Loucy (cell line): ENCODE measurements around the gene MBD5.

Experiments used
- H2AFZ ChIP-seq: fragments of 200-600 bp; sonication (generic); 2 replicates; pipeline ENCODE4 v1.6.0; 2016; ENCODE audit warnings: antibody characterized with exemption, mild to moderate bottlenecking, low read length, moderate library complexity
- H3F3A ChIP-seq: fragments of 200-600 bp; 2 replicates; pipeline ENCODE4 v1.6.0; 2016; ENCODE audit warnings: antibody characterized with exemption, low read depth, mild to moderate bottlenecking
- H3K27me3 ChIP-seq: fragments of 200-600 bp; sonication (generic); 2 replicates; pipeline ENCODE4 v1.6.1; 2014; ENCODE audit warnings: low read length, mild to moderate bottlenecking; ENCODE audit not compliant: insufficient read depth, poor library complexity, severe bottlenecking
- H3K36me3 ChIP-seq: fragments of 200-600 bp; sonication (generic); 2 replicates; pipeline ENCODE4 v1.6.1; 2016; ENCODE audit warnings: low read length; ENCODE audit not compliant: insufficient read depth
- H3K4me1 ChIP-seq: fragments of 200-600 bp; sonication (generic); 2 replicates; pipeline ENCODE4 v1.5.1; 2014; ENCODE audit warnings: low read length, mild to moderate bottlenecking; ENCODE audit not compliant: insufficient read depth, poor library complexity, severe bottlenecking
- H3K4me2 ChIP-seq: fragments of 200-600 bp; sonication (generic); 2 replicates; pipeline ENCODE4 v1.6.0; 2014; ENCODE audit warnings: antibody characterized with exemption, low read length, low read depth, mild to moderate bottlenecking; ENCODE audit not compliant: poor library complexity, severe bottlenecking
- H3K4me3 ChIP-seq: fragments of 200-600 bp; sonication (generic); 2 replicates; pipeline ENCODE4 v1.5.1; 2014; ENCODE audit warnings: low read length, mild to moderate bottlenecking, mixed read lengths; ENCODE audit not compliant: poor library complexity, severe bottlenecking
- H3K79me2 ChIP-seq: fragments of 200-600 bp; sonication (generic); 2 replicates; pipeline ENCODE4 v1.6.1; 2014; ENCODE audit warnings: low read length; ENCODE audit not compliant: insufficient read depth
- H3K9ac ChIP-seq: fragments of 200-600 bp; sonication (generic); 2 replicates; pipeline ENCODE4 v1.6.0; 2014; ENCODE audit warnings: mild to moderate bottlenecking, low read depth, low read length, moderate library complexity; ENCODE audit not compliant: poor library complexity, severe bottlenecking
- H3K9me2 ChIP-seq: fragments of 200-600 bp; sonication (generic); replicated peaks from 2 replicates; pipeline ENCODE4 v1.6.1; 2016; ENCODE audit warnings: low read depth, low read length, mixed read lengths
- H3K9me3 ChIP-seq: fragments of 200-600 bp; sonication (generic); 2 replicates; pipeline ENCODE4 v1.6.1; 2014; ENCODE audit warnings: mild to moderate bottlenecking, antibody characterized with exemption, low read length, low read depth; ENCODE audit not compliant: insufficient read depth
- H4K20me1 ChIP-seq: fragments of 200-600 bp; sonication (generic); 2 replicates; pipeline ENCODE4 v1.6.0; 2014; ENCODE audit warnings: antibody characterized with exemption, low read length, mild to moderate bottlenecking; ENCODE audit not compliant: insufficient read depth, poor library complexity, severe bottlenecking
- EZH2phosphoT487 ChIP-seq: fragments of 200-600 bp; IDR thresholded peaks from 2 replicates; pipeline ENCODE4 v1.6.1; 2018; ENCODE audit warnings: antibody characterized with exemption, mild to moderate bottlenecking, moderate library complexity, borderline replicate concordance
- TF ChIP-seq, protein P1 (sequence below): fragments of 200-600 bp; sonication (generic); conservative IDR thresholded peaks from 2 replicates; pipeline ENCODE4 v1.5.1; 2014; ENCODE audit warnings: mild to moderate bottlenecking, antibody characterized with exemption, low read length

The MBD5 gene

DNA sequence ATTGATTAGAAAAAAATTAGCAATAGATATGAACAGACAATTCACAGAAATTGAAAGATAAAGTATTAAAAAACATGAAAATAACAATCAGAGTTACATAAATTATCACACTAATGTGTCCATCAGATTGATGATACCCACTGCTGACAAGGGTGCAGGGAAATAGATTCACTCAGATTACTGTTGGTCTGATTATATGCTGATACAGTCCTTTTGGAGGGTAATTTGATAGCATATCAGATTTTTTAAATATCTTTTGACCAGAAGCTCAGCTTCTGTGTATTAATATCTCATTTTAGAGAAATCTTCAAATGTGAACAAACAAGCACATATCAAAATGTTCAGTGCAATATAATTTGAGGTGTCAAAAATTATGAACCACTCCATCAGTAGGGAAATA is 465.8 kb downstream of the MBD5 start:
- H3K4me2 ChIP-seq = no peak overlapping the region
- H3K79me2 ChIP-seq = no peaks in the 10 kb centered on the region
- no peaks in the 10 kb centered on the region for H3K27me3 ChIP-seq
- no peaks in the 10 kb centered on the region for H3K9me3 ChIP-seq
- H3K9ac ChIP-seq = no peak overlapping the region
- no peaks in the 10 kb centered on the region for H3K36me3 ChIP-seq
- H3K4me3 ChIP-seq = no peak overlapping the region
- peaks cover 8% of the 10 kb centered on the region for H3K4me1 ChIP-seq
- H2AFZ ChIP-seq = no peak overlapping the region
- no peaks in the 10 kb centered on the region for H3F3A ChIP-seq
- H3K9me2 ChIP-seq = no peaks in the 10 kb centered on the region
- no peaks in the 10 kb centered on the region for H4K20me1 ChIP-seq
- TF ChIP-seq, protein P1, sequence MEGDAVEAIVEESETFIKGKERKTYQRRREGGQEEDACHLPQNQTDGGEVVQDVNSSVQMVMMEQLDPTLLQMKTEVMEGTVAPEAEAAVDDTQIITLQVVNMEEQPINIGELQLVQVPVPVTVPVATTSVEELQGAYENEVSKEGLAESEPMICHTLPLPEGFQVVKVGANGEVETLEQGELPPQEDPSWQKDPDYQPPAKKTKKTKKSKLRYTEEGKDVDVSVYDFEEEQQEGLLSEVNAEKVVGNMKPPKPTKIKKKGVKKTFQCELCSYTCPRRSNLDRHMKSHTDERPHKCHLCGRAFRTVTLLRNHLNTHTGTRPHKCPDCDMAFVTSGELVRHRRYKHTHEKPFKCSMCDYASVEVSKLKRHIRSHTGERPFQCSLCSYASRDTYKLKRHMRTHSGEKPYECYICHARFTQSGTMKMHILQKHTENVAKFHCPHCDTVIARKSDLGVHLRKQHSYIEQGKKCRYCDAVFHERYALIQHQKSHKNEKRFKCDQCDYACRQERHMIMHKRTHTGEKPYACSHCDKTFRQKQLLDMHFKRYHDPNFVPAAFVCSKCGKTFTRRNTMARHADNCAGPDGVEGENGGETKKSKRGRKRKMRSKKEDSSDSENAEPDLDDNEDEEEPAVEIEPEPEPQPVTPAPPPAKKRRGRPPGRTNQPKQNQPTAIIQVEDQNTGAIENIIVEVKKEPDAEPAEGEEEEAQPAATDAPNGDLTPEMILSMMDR = no peak
- TF ChIP-seq EZH2phosphoT487 = no peak

DNA sequence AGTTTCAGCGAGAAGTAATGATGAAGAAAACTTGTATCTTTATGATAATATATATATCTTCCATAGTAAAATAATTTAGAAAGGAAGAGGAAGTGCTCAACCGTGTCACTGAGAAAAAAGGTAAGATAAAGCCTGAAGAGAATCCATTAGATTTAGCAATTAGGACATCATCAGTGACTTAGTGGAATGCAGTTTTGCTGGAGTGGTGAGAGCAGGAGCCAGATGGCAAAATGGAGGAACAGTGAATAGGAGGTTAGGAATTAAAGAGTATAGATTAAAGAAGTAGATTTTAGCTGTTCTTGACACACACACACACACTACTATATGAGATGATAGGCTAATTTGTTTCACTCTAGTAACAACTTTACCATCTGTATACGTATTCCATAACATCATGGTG is 466.5 kb downstream of the MBD5 start:
- Histone ChIP-seq H3K4me3 (no peak overlapping the region), H3F3A (no peaks in the 10 kb centered on the region), H4K20me1 (no peaks in the 10 kb centered on the region), H3K9me2 (no peaks in the 10 kb centered on the region), H3K9me3 (no peaks in the 10 kb centered on the region), H3K79me2 (no peaks in the 10 kb centered on the region), H3K9ac (no peak overlapping the region), H3K4me2 (no peak overlapping the region), H3K4me1 (peaks cover 11% of the 10 kb centered on the region), H3K27me3 (no peaks in the 10 kb centered on the region), H3K36me3 (no peaks in the 10 kb centered on the region), H2AFZ (no peak overlapping the region)
- TF ChIP-seq, protein P1 = no peak
- no peak for TF ChIP-seq EZH2phosphoT487

DNA sequence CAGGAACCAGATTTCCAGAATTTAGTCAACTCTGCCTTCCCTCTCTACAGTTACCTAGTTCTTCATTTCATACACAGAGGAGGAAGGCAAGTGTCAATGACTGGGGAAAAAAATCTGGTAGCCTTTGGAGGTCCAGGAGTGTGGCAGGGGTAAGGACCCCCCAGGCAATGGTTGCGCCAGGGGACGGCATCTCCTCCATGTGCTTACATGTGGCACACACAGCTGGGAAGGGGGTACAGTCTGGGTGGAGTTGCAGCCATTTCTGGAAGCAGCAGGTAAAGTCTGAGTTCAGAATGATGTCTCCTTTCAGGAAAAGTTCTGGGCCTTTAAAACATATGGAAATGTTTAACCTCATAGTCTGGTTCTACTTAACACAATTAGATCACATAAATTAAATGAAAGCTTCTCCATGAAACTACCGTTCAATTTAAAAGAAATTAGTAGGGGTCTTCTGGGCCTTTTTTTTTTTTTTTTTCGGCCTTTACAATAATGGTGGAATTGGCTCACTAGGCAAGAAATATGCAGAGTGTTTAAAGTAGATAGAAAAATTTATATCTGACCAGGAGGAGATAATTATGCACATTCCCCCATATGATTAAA is 470.0 kb downstream of the MBD5 start:
- H3K9me2 ChIP-seq = no peaks in the 10 kb centered on the region
- no peak overlapping the region for H2AFZ ChIP-seq
- H4K20me1 ChIP-seq = no peaks in the 10 kb centered on the region
- H3K9me3 ChIP-seq = no peaks in the 10 kb centered on the region
- H3K4me2 ChIP-seq = no peak overlapping the region
- no peak overlapping the region for H3K9ac ChIP-seq
- no peak overlapping the region for H3K4me3 ChIP-seq
- no peaks in the 10 kb centered on the region for H3K79me2 ChIP-seq
- no peaks in the 10 kb centered on the region for H3F3A ChIP-seq
- no peaks in the 10 kb centered on the region for H3K27me3 ChIP-seq
- peaks cover 11% of the 10 kb centered on the region for H3K4me1 ChIP-seq
- H3K36me3 ChIP-seq = no peaks in the 10 kb centered on the region
- TF ChIP-seq, protein P1 = no peak
- no peak for TF ChIP-seq EZH2phosphoT487
